ENCODE results near the gene ELK3.

ELK3 gene

DNA sequence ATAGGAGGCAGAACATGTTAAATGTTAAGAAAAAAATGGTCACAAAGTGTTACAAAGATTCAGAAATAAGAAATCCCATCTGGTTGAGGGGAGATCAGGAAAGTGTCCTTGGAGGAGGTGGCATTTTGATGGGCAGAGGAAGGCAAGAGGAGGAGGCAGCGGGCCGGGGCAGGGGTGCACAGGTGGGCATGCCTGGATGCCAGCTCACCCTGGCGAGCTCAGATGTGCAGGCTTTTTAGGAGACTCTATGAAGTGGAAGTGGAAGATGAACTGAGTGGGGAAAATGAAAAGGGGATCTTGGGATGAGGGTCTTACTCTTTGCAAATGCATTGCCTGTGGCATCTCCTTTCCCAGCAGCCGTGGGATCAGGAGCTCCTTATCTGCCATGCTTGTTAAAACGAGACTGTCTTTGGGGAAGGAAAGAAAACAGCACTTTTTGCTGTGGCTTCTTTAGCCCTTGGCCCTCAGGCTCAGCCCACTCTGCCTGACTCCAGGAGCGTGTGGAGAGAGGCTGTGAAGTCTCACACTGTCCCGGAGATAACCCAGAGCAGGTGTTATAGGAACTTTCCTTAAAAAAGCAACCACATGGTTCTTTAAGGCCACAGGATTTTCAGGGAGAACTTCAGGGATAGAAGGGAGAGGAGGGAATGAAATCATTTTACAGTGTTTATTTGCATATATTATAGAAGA, 62.6 kb downstream of the ELK3 start:
- DNase-seq (ENCODE audit: low read depth in 3 of 3) = no peak

DNA sequence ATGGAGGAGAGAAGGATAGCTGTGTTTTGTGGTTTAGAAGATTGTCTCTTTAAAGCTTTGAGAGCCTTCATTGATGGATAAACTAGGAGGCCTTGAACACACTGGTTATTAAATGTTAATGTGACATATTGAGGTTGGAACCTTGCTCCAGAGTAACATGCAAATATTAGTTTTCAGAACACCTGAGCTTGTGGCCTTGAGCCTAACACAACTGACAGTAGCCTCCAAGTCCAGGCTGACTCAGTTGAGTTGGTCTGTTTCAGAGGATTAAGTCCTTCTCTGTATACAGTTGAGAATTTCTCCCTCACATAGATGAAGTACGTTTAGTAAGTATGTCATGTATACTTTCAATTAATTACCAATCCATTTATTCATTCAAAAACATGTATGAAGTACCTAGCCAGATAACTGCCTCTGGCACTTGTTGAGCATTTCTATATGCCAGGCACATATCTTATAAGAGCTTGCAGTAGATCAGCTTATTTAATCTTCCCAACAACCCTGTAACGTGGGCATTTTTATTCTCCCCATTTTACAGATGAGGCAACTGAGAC, 63.5 kb downstream of the ELK3 start:
- no peak for DNase-seq (ENCODE audit: low read depth in 3 of 3)

DNA sequence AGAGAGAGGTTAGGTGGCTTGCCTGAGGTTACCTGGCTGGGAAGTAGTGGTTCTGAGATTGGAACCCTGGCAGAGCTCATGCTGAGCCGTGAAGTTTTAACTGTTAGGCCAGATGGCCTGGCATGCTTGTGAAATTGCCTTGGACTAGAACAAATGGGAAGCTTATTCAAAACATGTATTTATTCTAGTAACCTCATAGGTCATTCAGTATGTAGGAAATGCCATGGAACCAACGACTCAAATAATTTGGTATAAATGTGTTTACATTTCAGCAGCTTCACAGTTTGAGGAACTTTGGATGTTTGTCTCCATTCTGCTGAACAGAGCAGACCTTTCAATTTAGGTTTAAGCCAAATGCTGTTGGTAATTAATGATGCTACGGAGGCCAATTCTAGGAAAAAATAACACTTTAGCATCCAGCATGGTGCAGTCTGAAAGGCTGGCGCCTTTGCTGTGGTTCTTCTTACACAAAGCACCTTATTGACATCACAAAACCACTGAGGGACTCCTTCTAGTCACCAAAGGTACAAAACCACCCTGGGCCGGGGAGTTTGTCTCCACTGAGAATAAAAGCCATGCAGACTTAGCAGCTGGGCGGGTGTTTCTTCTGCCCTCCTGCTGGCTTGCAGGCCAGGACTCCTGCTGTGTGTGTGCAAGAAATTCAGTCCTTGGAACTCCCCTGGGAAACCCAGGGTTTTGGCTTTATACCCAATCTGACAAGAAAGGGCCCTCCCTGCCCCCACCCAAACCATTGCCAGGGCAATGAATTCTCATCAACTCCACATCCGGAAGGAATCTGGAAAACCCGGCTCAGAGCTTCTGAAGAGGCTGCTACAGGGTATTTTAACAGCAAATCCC, 64.2 kb downstream of the ELK3 start:
- DNase-seq (ENCODE audit: low read depth in 3 of 3) = no peak

DNA sequence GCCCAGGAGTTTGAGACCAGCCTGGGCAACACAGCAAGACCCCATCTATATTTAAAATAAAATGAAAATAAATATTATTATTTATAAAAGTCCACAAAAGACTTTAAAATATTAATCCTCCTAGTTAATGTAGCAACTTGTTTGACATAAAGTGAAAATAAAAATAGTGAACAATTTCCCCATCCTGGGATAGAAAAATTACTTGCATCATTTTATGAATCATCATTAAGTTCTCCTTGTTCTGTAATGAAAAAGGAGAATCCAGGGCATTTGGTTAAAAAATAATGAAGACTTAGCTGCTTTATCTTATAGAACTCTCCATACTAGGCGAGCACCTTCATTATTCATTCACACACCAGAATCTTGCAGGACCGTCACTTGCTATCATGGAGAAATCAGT, 66.1 kb downstream of the ELK3 start:
- no peak for DNase-seq (ENCODE audit: low read depth in 3 of 3)

DNA sequence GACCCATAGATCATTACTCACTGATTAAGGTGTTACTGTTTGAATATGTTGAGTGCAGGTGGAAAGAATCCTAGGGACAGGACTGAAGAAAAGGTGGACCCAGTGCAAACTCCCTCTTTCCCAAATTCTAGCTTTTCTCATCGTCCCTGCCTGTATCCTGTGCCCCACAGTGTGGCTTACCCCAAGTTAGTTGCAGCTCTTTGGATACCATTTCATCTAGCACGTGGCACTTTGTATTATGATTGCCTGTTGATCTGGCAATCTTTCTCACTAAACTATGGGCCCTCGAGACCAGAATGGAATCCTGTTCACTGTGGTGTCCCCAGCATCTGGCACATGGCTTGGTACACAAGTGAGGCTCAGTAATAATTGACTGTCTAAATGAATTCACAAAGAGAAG, 66.5 kb downstream of the ELK3 start:
- no peak for DNase-seq (ENCODE audit: low read depth in 3 of 3)

DNA sequence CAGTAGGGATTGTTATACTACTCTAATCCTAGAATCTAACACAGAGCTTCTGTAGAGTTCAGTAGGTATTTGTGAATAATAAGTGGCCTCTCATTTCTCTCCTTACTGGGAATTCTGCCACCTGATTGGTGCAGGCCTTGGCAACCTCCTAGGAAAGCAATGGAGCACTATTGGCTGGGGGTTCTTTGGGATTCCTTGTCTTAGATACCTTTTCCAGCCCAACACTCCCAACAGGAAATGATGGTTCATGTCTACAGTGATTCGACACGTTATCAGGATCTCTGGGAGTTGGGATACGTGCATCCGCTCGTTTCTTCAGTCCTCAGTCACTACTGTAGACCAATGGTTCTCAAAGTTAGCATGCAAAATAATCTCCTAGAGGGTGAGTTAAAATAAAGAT, 67.4 kb downstream of the ELK3 start:
- no peak for DNase-seq (ENCODE audit: low read depth in 3 of 3)

DNA sequence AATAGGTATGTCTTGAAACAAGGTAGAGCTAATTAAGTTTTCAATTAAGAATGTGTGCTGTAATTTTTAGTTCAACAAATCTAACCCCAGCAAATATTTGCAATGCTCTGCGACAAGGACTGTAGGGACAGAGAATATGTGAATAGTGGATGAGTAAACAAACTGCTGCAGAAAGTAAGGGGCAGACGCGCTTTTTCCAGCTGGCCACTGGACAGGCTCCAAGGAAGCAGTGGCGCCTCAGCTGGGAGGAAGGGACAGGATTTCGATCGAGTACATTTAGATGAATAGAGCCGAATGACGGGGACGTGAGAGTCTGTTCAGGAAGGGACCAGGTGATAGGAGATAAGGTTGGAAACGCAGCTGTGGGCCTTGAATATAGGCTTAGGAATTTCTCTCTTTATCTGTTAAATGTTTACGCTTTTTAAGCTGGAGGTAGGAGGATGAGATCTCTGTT, 69.3 kb downstream of the ELK3 start:
- DNase-seq (ENCODE audit: low read depth in 3 of 3) = no peak

DNA sequence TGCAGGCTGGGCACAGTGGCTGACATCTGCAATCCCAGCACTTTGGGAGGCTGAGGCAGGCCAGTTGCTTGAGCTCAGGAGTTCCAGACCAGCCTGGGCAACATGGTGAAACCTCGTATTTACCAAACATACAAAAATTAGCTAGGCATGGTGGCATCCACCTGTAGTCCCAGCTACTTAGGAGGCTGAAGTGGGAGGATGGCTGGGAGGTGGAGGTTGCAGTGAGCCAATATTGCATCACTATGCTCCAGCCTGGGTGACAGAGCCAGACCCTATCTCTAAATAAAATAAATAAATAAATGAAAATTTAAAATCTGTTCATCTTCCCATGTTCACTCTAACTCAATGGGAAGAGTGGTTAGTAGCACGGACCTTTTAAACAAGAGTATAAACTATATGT, 71.2 kb downstream of the ELK3 start:
- no peak for DNase-seq (ENCODE audit: low read depth in 3 of 3)

DNA sequence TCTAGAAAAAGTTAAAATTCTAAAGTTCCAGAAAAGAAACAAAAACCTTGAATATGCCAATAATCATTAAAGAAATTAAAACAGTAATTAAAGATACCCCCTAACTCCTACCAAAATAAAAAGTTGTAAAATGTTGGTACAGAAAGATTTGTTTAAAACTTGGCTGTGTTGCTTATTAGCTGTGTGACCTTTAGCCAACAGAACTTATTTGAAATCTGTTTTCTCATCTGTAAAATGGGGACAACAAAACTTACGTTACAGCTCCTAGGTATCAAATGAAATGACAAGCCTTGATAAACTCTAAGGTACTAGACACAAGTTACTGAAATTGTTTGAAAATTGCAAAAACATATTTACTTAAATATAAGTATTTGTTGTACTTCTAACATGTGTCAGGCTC, 71.7 kb downstream of the ELK3 start:
- no peak for DNase-seq (ENCODE audit: low read depth in 3 of 3)

DNA sequence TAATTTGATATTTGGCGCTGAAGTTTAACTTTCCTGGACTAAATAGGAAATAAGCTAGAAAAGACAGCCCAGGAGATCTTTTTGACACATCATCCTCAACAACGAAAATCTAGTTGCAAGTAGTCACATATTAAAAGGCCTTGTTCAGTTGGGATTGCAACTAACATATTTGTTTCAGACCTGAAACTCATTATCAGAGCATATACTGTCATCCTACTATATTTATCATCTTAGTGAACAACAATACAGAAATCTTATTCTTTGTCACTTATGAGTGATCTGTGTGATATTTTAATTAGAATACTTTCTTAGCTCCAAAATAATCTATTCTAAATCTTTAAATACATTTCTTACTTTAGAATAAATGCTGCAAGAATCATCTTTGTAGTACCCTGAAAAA, 72.1 kb downstream of the ELK3 start:
- DNase-seq (ENCODE audit: low read depth in 3 of 3) = no peak

DNA sequence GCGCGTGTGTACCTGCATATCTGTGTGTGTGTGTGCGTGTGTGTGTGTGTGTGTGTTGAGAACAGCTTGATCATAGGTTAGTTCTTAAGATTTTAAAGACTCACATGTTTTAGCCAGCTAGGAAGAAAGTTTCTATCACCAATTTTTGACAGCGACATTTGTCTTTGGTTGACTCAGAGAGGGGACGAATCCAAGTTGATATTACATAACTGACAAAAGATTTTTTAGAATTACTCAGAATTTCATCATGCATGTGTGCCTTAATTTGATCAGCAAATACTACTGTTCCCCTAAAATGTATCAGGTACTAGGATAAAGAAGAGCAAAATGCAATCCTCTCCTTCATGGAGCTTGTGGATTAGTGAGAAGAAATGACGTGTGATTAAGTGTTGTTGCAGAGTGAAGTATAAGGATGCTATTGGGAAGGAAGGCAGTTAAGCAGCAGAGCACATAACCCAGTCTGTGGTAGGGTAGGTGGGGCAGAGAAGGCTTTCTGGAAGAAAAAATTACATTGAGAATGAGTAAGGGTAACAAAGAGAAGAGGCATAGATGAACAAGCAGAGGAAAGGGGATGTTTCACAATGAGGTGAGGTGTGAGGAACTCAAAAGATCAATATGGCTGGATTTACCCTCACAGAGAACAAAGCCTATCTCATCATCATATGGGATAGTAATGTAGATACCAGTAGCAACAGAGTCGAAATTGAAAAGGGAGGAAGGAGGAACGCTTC, 77.5 kb downstream of the ELK3 start:
- DNase-seq (ENCODE audit: low read depth in 3 of 3) = no peak

DNA sequence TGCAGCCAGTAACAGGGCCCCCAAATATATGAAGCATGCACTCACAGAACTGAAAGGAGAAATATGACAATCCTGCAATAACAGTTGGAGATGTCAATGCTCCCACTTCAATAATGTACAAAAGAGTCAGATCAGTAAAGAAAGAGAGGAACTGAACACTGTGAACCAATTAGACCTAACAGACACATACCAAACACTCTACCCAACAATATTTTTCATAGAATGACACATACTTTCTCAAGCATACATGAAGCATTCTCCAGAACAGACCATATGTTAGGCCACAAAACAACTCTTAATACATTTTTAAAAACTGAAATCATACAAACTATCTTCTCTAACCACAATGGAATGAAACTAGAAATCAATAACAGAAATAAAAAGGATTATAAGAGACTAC, 80.2 kb downstream of the ELK3 start:
- no peak for DNase-seq (ENCODE audit: low read depth in 3 of 3)

DNA sequence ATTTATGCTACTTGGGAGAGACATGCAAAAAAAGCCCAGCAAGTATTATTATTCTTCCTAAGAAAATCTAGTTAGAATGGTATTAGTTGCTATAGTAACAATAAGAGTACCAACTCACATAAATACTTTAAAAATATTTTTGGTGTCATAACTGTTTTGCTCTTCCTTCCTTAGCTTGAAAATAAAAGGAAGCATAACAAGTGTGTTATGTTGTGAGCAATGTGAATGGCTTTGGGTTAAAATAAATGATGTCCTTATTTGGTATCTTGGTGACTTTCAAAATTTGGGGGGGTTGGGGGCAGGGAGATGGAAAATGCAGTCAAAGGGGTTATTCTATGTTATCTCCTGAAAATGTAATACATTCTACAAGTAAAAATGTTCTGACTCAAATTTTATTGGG, 91.0 kb downstream of the ELK3 start:
- DNase-seq (ENCODE audit: low read depth in 3 of 3) = no peak

DNA sequence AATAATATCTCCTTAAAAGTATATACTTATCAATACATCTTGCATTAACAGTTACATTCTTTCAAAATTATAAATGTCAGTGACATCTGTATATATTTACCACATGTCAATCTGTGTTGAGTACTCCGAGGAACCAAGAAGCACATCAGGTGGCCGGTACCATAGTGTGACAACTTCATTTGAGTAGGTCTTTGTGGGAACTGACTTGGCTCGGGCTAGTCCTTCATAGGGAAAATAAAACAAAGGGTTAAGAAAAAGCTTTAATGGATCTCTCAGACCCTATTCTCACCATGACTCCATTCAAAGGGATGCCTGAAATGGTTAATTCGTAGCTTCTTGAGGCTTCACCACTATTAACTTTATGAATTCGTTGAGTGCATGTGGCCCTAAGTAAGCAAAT, 94.9 kb downstream of the ELK3 start:
- DNase-seq (ENCODE audit: low read depth in 3 of 3) = no peak

DNA sequence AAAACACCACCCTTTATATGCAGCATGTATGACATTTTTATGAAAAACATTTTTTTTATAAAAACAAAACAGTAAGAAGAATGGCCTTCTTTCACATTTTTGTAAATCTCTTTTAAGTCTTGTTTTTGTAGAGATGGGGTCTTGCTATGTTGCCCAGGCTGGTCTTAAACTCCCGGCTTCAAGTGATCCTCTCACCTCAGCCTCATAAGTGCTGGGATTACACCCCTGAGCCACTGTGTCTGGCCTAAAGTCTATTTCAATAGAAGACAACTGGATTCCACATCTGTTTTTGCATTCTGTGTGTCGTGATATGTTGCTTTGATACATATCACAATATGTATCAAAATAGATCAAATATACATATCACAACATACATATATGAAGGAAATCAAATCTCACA, 98.9 kb downstream of the ELK3 start:
- no peak for DNase-seq (ENCODE audit: low read depth in 3 of 3)

DNA sequence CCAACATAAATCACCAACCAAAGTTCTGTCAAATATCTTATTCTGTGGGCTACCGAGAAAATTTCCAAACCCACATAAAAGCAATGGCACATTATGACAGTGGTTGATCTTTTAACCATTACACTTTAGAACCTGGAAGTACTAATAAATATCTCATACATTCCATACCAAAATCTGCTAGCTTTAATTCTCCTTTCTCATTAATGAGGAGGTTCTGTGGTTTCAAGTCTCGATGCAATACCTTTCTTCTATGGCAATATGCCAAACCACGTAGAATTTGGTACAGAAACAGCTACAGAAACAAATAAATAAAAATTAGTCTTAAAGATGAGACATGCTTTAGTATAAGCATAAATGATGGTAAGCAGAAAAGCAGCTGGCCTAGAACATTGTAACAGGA, 100.7 kb downstream of the ELK3 start:
- DNase-seq (ENCODE audit: low read depth in 3 of 3) = no peak

DNA sequence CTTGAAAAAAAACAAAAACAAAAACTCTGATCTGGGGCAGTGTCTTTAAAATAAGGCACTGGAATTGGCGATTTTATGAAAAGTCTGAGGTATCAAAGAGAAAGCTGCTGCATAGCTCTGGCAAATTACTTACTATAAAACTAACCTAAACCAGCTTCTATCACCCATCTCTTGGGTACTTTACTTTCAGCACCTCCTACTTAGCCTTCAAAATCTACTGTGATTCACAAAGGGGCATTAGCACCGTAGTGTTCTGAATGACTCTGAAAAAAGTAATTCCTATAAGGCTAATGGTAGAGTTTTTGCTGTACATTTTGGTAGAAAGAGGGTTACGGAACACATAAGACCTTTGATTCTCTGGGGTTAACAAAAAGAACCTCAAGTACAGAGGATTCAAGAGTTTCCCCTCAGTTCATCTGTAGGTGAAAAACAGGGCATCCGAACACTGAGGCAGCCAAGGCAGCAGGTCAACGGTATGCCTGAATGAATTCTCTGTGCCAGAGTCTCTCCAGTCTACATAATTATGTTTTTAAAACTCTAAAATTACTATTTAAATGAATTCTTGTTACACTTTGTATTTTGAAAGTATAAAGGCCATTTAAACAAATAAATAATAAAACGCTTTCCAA, 101.5 kb downstream of the ELK3 start:
- DNase-seq (ENCODE audit: low read depth in 3 of 3) = no peak

DNA sequence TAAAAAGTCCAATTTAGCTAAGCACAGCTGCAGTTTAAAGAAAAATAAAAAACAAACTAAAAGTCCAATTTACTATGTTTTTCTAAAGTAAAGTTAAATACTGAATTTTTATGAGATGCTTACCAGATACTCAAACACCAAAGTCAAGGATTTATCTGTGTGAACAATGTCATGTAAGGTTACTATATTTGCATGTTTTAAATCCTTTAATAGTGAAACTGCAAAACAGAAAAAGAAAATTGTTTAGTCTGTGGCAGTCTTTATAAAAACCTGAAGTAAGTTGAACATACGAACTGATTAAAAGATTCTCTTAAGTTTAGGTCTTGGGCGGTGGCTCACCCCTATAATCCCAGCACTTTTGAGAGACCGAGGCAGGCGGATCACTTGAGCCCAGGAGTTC, 103.3 kb downstream of the ELK3 start:
- no peak for DNase-seq (ENCODE audit: low read depth in 3 of 3)

DNA sequence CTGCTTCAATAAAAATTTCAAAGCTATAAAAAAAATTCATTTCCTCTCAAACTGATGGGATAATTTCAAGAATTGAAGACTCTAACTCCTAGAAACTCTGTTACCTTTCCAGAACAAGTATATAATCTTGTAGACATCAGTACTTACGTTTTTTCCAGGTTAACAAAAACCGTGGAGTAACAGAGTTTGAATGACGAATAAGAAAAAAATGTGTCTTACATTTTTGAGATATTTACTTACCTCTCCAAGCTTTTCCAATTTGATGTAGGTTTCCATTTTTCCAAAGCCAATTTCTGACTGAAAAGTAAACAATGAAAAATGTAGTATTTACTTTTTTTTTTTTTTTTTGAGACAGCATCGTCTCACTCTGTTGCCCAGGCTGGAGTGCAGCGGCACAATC, 105.9 kb downstream of the ELK3 start:
- no peak for DNase-seq (ENCODE audit: low read depth in 3 of 3)

DNA sequence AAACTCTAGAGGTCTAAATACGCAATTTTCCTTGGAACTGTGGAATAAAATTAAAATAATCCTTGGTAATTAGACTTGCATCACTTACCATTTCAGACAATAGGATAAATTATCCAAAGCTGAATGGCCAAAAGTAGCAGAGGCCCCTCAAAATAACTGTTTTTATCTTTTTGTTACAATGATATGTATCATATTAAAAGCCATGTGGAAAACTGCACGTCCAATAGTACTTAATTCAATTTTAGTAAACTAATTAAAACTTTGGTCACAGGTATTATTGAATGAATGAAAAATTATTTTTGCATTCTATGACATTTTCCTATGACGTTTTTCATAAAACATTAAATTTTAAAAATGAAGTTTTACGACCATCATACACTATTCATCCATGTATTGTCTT, 107.6 kb downstream of the ELK3 start:
- DNase-seq (ENCODE audit: low read depth in 3 of 3) = no peak

DNA sequence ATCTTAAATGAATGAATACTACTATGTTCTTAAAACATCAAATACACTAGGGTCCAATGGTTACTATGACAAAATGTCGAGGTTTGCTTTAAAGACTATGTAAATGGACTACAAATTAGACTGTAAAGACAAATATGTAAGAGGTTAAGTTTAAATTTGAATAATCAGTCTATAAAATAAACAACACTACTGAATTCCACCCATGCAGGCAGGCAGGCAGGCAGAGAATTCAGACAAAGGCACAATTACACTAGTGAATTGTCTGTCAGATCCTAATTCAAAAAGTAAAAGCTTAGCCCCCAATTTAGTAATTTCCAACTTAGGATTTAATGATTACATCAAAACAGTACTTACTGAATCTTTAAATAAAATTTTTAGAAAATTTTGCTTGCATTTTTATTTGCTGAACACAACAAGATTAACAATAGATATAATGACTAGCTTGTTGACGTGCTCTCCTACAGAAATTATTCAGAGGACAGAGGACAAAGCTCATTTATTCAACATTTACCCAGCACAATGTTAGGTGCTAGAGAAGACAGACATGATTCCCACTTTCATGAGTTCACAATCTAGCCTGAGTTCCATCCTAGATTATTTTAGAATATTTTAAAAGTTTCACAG, 108.6 kb downstream of the ELK3 start:
- no peak for DNase-seq (ENCODE audit: low read depth in 3 of 3)

DNA sequence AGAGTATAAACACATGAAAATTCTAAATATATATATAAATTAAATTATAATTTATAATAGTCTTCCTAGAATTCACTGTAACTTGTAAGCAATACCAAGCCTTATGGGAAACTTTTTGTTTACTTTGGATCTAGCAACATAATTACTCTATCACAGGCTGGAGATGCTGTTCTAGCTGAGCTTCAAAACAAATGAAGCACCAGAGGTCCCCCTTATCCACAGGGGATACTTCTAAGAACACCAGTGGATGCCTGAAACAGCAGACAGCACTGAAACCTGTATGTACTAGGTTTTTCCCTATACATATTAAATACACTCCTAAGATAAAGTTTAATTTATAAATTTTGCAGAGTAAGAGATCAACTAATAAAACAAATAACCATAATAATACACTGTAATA, 109.5 kb downstream of the ELK3 start:
- DNase-seq (ENCODE audit: low read depth in 3 of 3) = no peak
